SK-N-SH treated with all-trans-retinoic acid at 6 μM for 48 hours (cell line): ENCODE measurements around the gene OR10H2.

ENCODE experiments used
- ATAC-seq: fragments of 200-7000 bp; cut with Tn5 transposase; 3 replicates; pipeline ENCODE4 v1.9.1; 2020; ENCODE audit warnings: mild to moderate bottlenecking, moderate library complexity
- ARNTL ChIP-seq: fragments of 450-650 bp; formaldehyde crosslinking; IDR thresholded peaks from 2 replicates; pipeline ENCODE4 v1.5.0; 2020; ENCODE audit warnings: low read depth, mild to moderate bottlenecking, moderate library complexity, borderline replicate concordance
- CSDC2 ChIP-seq: fragments of 250-450 bp; sonication (Bioruptor Pico); IDR thresholded peaks from 2 replicates; pipeline ENCODE4 v1.5.0; 2020; ENCODE audit warnings: mild to moderate bottlenecking, moderate library complexity
- ESRRG ChIP-seq: fragments of 250-450 bp; sonication (Bioruptor Pico); IDR thresholded peaks from 2 replicates; pipeline ENCODE4 v1.6.1; 2021; ENCODE audit warnings: mild to moderate bottlenecking
- GLIS3 ChIP-seq: fragments of 250-450 bp; sonication (Bioruptor Pico); IDR thresholded peaks from 2 replicates; pipeline ENCODE4 v1.5.0; 2020; ENCODE audit warnings: mild to moderate bottlenecking, moderate library complexity
- ISL1 ChIP-seq: fragments of 250-450 bp; sonication (Bioruptor Pico); IDR thresholded peaks from 2 replicates; pipeline ENCODE4 v2.1.2; 2022; ENCODE audit warnings: mild to moderate bottlenecking, moderate library complexity
- OSR1 ChIP-seq: fragments of 250-450 bp; sonication (Bioruptor Pico); IDR thresholded peaks from 2 replicates; pipeline ENCODE4 v1.8.0; 2022; ENCODE audit warnings: moderate library complexity, mild to moderate bottlenecking, inconsistent platforms
- POU6F1 ChIP-seq: fragments of 250-450 bp; sonication (Bioruptor Pico); IDR thresholded peaks from 2 replicates; pipeline ENCODE4 v1.8.0; 2021; ENCODE audit warnings: low read depth, mild to moderate bottlenecking, moderate library complexity, borderline replicate concordance
- PPARA ChIP-seq: fragments of 250-450 bp; sonication (Bioruptor Pico); IDR thresholded peaks from 2 replicates; pipeline ENCODE4 v1.5.0; 2020; ENCODE audit warnings: mild to moderate bottlenecking, borderline replicate concordance
- RARB ChIP-seq: fragments of 250-450 bp; sonication (Bioruptor Pico); IDR thresholded peaks from 2 replicates; pipeline ENCODE4 v1.8.0; 2021; ENCODE audit warnings: mild to moderate bottlenecking, moderate library complexity
- SNAI2 ChIP-seq: fragments of 250-450 bp; sonication (Bioruptor Pico); IDR thresholded peaks from 2 replicates; pipeline ENCODE4 v1.5.0; 2020; ENCODE audit warnings: mild to moderate bottlenecking, moderate library complexity
- TCF4 ChIP-seq: fragments of 250-450 bp; sonication (Bioruptor Pico); IDR thresholded peaks from 2 replicates; pipeline ENCODE4 v1.8.0; 2021; ENCODE audit warnings: mild to moderate bottlenecking, moderate library complexity, borderline replicate concordance
- ZC3H10 ChIP-seq: fragments of 250-450 bp; sonication (Bioruptor Pico); IDR thresholded peaks from 2 replicates; pipeline ENCODE4 v1.5.1; 2021; ENCODE audit warnings: mild to moderate bottlenecking, moderate library complexity
- ZFP3 ChIP-seq: fragments of 250-450 bp; sonication (Bioruptor Pico); IDR thresholded peaks from 2 replicates; pipeline ENCODE4 v1.5.0; 2020; ENCODE audit warnings: mild to moderate bottlenecking, moderate library complexity
- ZFP30 ChIP-seq: fragments of 450-650 bp; formaldehyde crosslinking; IDR thresholded peaks from 2 replicates; pipeline ENCODE4 v1.5.0; 2022; ENCODE audit warnings: mild to moderate bottlenecking, moderate library complexity
- ZNF565 ChIP-seq: fragments of 450-650 bp; formaldehyde crosslinking; conservative IDR thresholded peaks from 2 replicates; pipeline ENCODE4 v1.5.0; 2020; ENCODE audit warnings: low read depth, mild to moderate bottlenecking, moderate library complexity
- ZNF70 ChIP-seq: fragments of 450-650 bp; formaldehyde crosslinking; IDR thresholded peaks from 2 replicates; pipeline ENCODE4 v1.5.0; 2020; ENCODE audit warnings: mild to moderate bottlenecking, moderate library complexity
- ZNF8 ChIP-seq: fragments of 450-650 bp; formaldehyde crosslinking; IDR thresholded peaks from 2 replicates; pipeline ENCODE4 v1.5.0; 2020; ENCODE audit warnings: mild to moderate bottlenecking, moderate library complexity
- TF ChIP-seq, protein P1 (sequence below): fragments of 250-450 bp; sonication (Bioruptor Pico); IDR thresholded peaks from 2 replicates; pipeline ENCODE4 v1.5.1; 2021; ENCODE audit warnings: mild to moderate bottlenecking, moderate library complexity
- TF ChIP-seq, protein P2 (sequence below): fragments of 250-450 bp; sonication (Bioruptor Pico); IDR thresholded peaks from 2 replicates; pipeline ENCODE4 v1.5.0; 2020; ENCODE audit warnings: mild to moderate bottlenecking, moderate library complexity
- TF ChIP-seq, protein P3 (sequence below): fragments of 250-450 bp; sonication (Bioruptor Pico); IDR thresholded peaks from 2 replicates; pipeline ENCODE4 v1.5.1; 2020; ENCODE audit warnings: low read depth, mild to moderate bottlenecking, moderate library complexity
- TF ChIP-seq, protein P4 (sequence below): fragments of 250-450 bp; sonication (Bioruptor Pico); IDR thresholded peaks from 2 replicates; pipeline ENCODE4 v1.8.0; 2020; ENCODE audit warnings: mild to moderate bottlenecking, moderate library complexity, borderline replicate concordance

OR10H2 gene

DNA sequence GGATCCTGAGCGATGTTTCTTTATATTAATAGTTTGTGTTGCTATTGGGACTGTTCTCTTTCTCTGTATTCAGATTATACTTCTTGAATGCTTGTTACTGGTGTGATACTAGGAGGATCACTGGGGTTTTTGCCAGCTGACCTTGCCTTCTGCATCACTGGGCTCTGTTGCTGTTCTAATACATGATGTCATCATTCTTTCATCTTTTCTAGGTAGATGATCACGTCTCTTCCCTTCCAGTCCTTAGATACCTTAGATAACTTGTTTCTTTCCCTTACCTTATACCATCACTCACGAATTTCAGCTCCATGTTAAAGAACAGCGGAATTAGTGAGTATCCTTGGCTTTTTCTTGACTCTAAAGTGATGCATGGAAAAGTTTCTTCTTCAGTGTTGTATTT is 9.9 kb downstream of the OR10H2 start, which contains the start of gene OR10H3:
Gene OR10H3 (plus strand): TSS at position 264 of the 400 bp plus-strand sequence. CDS start 3,408 bp downstream, outside the sequence.
- TF ChIP-seq, protein P1, sequence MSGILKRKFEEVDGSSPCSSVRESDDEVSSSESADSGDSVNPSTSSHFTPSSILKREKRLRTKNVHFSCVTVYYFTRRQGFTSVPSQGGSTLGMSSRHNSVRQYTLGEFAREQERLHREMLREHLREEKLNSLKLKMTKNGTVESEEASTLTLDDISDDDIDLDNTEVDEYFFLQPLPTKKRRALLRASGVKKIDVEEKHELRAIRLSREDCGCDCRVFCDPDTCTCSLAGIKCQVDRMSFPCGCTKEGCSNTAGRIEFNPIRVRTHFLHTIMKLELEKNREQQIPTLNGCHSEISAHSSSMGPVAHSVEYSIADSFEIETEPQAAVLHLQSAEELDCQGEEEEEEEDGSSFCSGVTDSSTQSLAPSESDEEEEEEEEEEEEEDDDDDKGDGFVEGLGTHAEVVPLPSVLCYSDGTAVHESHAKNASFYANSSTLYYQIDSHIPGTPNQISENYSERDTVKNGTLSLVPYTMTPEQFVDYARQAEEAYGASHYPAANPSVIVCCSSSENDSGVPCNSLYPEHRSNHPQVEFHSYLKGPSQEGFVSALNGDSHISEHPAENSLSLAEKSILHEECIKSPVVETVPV (CRISPR knock-in tag), result no peak
- TF ChIP-seq SNAI2 (no peak), RARB (no peak), ISL1 (CRISPR knock-in tag) (no peak), ZNF70 (no peak), ARNTL (CRISPR knock-in tag) (no peak), TCF4 (CRISPR knock-in tag) (no peak), ZNF565 (CRISPR knock-in tag) (no peak), CSDC2 (no peak), ZC3H10 (CRISPR knock-in tag) (no peak)
- TF ChIP-seq, protein P2, sequence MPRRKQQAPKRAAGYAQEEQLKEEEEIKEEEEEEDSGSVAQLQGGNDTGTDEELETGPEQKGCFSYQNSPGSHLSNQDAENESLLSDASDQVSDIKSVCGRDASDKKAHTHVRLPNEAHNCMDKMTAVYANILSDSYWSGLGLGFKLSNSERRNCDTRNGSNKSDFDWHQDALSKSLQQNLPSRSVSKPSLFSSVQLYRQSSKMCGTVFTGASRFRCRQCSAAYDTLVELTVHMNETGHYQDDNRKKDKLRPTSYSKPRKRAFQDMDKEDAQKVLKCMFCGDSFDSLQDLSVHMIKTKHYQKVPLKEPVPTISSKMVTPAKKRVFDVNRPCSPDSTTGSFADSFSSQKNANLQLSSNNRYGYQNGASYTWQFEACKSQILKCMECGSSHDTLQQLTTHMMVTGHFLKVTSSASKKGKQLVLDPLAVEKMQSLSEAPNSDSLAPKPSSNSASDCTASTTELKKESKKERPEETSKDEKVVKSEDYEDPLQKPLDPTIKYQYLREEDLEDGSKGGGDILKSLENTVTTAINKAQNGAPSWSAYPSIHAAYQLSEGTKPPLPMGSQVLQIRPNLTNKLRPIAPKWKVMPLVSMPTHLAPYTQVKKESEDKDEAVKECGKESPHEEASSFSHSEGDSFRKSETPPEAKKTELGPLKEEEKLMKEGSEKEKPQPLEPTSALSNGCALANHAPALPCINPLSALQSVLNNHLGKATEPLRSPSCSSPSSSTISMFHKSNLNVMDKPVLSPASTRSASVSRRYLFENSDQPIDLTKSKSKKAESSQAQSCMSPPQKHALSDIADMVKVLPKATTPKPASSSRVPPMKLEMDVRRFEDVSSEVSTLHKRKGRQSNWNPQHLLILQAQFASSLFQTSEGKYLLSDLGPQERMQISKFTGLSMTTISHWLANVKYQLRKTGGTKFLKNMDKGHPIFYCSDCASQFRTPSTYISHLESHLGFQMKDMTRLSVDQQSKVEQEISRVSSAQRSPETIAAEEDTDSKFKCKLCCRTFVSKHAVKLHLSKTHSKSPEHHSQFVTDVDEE (CRISPR knock-in tag), result no peak
- ATAC-seq, result no peak

- TF ChIP-seq, protein P1 (CRISPR knock-in tag), result no peak
- TF ChIP-seq PPARA (CRISPR knock-in tag) (no peak), OSR1 (CRISPR knock-in tag) (no peak), ZC3H10 (CRISPR knock-in tag) (no peak), ZFP30 (CRISPR knock-in tag) (no peak), ESRRG (CRISPR knock-in tag) (no peak), GLIS3 (no peak), RARB (no peak), ZNF70 (no peak), SNAI2 (no peak), ISL1 (CRISPR knock-in tag) (no peak), POU6F1 (CRISPR knock-in tag) (no peak), ZFP3 (CRISPR knock-in tag) (no peak)
- TF ChIP-seq, protein P2 (CRISPR knock-in tag), result no peak
- TF ChIP-seq, protein P3, sequence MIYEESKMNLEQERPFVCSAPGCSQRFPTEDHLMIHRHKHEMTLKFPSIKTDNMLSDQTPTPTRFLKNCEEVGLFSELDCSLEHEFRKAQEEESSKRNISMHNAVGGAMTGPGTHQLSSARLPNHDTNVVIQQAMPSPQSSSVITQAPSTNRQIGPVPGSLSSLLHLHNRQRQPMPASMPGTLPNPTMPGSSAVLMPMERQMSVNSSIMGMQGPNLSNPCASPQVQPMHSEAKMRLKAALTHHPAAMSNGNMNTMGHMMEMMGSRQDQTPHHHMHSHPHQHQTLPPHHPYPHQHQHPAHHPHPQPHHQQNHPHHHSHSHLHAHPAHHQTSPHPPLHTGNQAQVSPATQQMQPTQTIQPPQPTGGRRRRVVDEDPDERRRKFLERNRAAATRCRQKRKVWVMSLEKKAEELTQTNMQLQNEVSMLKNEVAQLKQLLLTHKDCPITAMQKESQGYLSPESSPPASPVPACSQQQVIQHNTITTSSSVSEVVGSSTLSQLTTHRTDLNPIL, result no peak
- ATAC-seq, result no peak
Measured at GRCh38 chr19:15740785-15741184, 13.0 kb downstream of the OR10H2 start.

DNA sequence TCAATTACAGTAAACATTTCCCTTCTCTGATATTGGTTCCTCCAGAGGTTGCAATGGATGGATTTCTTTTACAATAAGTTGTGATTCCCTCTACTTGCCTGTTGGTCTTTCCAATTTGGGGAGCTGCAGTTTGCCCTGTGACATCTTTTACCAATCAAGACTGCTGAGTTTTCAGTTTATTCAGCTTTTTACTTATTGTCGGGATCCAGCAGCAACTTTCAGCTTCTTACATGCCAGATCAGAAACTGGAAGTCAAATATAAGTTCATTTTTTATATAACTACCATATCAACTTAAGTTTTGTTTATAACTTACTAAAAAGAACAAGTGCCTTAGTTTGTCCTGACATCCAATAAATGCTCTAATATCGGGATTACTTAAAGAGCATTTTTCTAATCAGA is 20.4 kb downstream of the OR10H2 start:
- ATAC-seq, result no peak
- TF ChIP-seq ZFP30 (CRISPR knock-in tag), result no peak
- TF ChIP-seq PPARA (CRISPR knock-in tag), result no peak
- no peak for TF ChIP-seq ISL1 (CRISPR knock-in tag)
- no peak for TF ChIP-seq ZNF8 (CRISPR knock-in tag)
- TF ChIP-seq, protein P2 (CRISPR knock-in tag), result no peak
- no peak for TF ChIP-seq RARB
- TF ChIP-seq, protein P4, sequence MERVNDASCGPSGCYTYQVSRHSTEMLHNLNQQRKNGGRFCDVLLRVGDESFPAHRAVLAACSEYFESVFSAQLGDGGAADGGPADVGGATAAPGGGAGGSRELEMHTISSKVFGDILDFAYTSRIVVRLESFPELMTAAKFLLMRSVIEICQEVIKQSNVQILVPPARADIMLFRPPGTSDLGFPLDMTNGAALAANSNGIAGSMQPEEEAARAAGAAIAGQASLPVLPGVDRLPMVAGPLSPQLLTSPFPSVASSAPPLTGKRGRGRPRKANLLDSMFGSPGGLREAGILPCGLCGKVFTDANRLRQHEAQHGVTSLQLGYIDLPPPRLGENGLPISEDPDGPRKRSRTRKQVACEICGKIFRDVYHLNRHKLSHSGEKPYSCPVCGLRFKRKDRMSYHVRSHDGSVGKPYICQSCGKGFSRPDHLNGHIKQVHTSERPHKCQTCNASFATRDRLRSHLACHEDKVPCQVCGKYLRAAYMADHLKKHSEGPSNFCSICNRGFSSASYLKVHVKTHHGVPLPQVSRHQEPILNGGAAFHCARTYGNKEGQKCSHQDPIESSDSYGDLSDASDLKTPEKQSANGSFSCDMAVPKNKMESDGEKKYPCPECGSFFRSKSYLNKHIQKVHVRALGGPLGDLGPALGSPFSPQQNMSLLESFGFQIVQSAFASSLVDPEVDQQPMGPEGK, result no peak
- TF ChIP-seq TCF4 (CRISPR knock-in tag), result no peak
- no peak for TF ChIP-seq ARNTL (CRISPR knock-in tag)
- no peak for TF ChIP-seq CSDC2
